Activated CD8-positive, alpha-beta memory T cell treated with anti-CD3 and anti-CD28 coated beads, Interleukin-2, amount 50 U/mL, for 1 hour (primary cell): ENCODE data around the gene SLC6A13.

ENCODE experiments used
- DNase-seq: peaks from one replicate; pipeline ENCODE4 v3.0.0-alpha.2; 2020; ENCODE audit errors: extremely low read depth

Gene SLC6A13

DNA sequence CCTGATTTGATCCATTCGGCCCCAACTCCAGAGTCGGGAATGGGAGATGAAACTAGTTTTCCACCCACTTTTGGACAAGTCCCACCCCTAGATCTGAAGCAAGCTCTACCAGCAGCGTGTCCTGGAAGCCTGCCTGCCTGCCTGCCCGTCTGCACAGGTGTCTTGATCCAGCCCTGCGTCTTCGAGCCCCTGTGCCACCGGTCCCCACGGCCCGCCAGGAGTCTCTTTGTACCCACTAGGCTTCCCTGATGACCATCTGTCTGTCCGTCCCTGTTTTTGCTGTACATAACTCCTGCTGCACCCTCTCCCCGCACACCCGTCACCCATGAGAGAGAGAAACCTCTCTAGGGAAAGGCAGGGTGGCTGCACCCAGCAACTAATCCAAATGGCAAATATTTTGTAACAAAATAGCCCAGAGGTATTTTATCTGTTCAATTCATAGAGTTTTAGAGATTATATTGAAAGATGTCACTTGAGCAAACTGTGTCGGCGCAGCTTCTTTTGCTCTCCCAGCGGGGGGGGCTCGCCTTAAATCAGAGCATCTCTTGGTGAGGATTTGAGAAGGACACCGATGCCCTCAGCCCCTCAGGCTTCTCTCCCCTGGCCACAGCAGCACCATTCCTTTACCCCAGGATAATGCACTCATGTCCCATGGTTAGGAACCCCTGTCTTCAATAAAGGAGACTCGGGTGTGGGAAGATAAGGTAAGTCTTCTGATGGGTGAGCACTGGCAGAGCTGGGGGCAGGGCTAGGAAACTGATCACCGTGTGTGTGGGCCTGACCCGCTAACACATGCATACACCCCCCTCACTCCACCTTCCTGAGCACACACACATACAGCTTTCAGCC is 84.4 kb downstream of the SLC6A13 start:
- no peak for DNase-seq

DNA sequence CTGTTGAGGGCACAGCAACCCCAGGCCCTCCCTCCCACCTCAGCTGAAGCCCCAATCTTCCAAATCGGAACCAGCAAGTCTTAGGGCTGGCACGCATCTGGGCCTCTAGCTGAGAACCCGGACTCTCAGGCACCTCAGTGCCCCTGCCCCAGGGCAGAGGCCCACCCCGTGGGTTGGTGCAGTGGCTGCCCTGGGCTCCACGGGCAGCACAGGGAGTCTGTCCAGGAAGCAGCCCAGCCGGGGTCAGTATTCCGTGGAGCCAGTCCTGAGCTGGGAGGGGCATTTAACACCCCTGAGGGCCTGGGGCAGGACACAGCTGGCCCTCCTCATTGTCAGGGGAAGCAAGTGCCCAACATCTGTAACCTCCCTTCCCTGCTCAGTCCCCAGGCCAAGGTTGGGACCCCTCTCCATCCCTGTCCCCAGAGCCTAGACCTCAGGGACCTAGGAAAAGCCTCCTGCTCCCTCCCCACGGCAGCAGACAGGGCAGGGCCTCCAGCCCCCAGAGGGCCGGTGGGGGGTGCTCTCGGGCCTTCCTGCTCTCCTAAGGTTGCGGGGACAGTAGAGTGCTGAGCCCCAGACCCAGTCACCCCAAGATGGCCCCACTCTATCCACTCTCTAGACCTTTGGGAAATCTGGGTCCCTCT is 85.2 kb downstream of the SLC6A13 start:
- DNase-seq = no peak

DNA sequence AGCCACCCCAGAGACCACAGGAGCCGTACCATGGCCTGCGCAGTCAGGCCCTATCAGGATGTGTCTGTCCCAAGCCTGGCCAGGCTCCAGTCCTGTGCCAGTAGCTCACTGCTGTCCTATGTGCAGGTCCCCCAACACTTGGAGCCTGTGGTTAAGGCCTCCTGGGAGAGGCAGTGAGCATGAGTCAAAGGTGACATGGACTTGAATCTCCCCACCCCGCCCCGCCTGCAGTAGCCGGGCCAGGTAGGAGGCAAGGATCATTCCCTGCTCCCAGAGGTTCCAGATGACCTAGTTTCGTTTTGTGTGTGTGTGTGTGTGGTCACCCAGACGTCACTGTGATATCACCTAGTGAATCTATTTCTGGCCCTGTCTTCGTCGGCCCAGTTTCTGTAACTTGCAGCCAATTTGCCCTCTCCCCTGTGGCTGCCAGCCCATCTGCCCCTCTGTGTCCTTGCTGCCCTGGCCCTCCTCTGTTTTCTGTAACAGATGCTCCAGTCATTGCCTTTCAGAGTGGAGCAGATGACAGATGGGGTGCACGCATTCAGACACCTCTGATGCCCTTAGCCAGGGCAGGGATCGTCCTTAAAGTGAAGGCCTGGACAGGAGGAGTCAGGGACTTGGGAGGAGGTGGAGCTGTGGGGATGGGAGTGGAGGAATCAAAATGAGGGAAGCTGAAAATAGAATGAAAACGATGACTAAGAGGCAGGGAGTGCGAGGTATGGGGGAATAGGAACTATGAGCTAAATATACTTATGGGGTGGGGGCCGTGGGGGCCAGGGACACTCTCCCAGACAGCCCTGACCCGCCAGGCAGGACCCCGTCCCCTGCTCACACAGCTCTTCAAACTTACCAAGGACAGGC is 86.1 kb downstream of the SLC6A13 start:
- no peak for DNase-seq

DNA sequence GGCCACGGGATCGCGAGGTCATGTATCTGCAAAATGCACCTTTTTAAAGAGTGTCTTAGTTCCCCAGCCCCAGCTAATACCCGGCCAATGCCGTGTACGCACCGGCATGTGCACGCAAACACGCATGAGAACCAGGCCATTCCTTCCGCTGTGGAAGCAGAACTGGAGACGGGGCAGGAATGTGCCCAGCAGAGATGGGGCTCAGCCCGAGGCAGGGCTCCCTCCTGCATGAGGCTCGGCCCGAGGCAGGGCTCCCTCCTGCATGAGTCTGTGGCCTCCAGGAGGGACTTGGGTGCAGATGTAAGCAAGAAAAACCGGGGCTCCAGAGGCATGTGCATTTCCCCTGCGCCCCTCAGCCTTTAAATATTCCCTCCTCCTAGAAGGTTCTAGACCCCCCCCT is 86.9 kb downstream of the SLC6A13 start:
- no peak for DNase-seq

DNA sequence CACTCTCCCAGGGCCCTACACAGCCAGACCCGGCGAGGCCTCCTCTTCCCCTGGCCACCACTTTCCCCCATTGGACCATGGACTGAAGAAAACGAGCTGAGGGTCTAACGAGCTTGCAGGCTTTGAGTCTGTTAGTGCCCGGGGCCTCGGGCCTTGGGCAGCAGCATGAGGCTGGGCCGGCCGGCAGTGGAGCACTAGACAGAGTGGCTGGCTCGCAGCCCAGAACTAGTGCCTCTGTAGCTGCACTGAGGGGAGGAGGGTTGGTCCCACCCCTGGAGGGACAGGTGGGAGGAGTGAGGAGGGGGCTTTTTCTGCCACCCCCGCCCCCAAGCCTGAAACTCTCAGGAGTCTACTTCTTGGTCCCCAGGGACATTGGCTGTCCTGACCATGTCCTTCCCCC is 87.4 kb downstream of the SLC6A13 start:
- DNase-seq = no peak

DNA sequence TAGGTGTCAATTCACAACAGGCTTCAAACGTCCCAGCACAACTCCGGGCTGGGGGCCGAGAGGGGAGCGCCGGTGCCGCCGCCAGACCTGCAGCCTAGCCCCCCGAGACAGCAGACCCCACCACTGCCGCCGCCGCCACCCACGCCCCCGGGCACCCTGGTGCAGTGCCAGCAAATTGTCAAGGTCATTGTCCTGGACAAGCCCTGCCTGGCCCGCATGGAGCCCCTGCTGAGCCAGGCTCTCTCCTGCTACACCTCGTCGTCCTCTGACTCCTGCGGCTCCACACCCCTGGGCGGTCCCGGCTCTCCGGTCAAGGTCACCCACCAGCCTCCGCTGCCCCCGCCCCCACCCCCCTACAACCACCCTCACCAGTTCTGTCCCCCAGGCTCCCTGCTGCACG is 88.0 kb downstream of the SLC6A13 start:
- DNase-seq = no peak

DNA sequence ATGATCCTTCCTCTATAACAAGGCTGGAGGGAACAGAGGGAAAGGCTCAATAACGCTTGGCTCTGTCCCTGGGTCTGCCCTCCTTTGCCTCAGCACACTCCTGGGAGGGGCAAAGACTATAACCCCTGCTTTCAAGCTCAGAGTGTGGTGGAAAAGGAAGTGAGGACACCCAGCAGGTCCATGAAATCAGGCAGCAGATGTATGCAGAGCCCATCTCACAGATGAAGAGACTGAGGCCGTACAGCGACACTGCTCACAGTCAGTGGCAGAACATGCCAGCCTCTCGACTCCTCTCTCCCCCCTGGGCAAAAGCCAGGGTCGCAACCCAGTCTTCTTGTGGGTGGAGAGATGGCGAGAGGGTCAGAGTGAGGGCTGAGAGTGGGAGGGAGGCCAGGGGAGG is 88.5 kb downstream of the SLC6A13 start:
- DNase-seq = no peak

DNA sequence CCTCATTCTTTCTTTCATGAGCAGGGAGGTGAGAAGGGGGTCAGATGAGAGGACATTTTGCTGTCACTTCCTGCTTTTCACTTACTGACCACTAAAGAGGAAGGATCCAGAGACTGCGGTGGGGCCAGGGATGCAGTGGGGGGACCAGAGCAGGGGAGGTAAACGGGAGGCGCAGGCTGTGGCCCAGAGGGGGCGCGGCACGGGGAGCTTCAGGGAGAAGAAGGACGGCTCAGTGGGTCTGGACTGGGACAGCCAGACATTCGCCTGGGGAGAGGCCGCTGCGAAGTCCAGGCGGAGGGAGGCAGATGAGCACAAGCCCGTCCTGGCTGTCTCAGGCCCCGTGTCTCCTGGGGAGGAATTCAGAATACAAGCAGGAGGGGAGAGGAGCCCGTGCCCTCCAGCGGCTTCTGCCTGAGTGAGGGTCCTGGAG is 89.9 kb downstream of the SLC6A13 start:
- no peak for DNase-seq

DNA sequence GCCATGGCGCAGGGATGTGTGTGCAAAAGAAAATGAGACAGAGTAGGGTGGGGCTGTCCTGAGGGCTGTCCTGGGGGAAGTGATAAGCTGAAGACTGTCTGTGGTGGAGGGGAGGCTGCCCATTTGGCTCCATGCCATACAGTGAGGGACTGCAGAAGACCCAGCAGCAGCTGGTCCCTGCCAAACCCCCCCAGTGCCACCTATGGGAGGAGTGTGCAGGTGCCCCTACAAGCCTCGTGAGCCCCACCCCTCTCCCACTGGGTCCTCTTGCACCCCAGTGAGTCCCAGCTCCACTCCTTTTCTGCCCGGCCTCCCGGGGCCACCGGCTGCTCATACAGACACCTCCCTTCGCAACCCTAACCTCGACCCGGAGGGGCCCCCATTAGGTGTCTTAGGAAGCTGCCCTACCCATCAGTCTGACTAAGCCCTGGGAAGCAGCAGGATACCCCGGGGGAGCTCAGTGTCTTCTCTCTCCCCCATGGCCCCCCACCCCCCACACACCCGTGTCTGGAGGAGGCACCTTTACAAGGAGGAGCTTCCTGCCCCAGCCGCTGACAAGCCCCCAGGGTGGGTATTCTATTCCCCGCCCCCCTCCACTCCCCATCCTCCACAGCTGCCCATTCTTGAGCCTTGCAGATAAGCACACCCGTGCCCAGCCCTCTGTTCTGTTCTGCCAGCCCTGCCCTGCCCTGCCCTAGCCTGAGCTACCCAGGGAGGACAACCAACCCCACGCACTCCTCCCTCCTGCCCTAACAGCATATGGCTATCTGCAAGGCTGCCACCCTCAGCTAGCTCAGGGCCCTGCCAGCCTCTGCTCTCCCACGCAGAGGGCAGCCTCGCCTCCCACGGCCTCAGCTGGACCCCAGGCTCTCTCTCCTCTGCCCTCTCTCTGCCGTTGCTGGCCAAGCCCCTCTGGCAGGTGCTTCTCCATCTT is 90.6 kb downstream of the SLC6A13 start:
- DNase-seq = no peak

DNA sequence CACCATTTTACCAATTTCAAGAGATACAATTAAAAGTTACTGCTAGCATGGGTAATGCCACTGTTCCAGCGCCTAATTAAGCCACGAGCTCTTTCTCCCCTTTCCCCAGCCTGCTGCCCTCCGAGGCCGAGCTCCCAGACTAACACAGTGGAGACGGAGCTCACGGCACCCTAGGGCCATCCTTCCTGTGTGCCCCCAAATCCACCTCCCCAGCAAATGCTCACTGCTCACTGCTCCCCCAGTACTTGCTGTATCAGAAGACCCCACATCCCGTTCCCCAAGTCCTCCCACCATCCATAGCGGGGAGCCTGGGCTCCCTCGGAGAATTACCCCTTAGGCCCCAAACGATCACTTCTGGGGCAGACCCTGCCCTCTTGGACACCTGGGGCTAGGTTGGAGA is 91.4 kb downstream of the SLC6A13 start:
- DNase-seq = no peak
